ENCODE results near the gene SYNE1.
"Not testable (repeated sequence)": the region's sequence is repeated elsewhere in the genome, so short reads cannot be mapped to it uniquely, and the experiment has no call there.

Gene SYNE1

GRCh38 chr6:152531659-152532058, 105.5 kb downstream of the SYNE1 start:
- Mint-ChIP-seq H3K9me3 (no peaks in the 10 kb centered on the region), H3K4me1 (no peaks in the 10 kb centered on the region), H3K4me3 (no peak overlapping the region), H3K27ac (no peak overlapping the region), H3K27me3 (ENCODE audit: low read depth, poor library complexity) (peaks cover 4% of the 10 kb centered on the region), H3K36me3 (ENCODE audit: low read depth) (no peaks in the 10 kb centered on the region)
- no peak for DNase-seq
- no peak for TF ChIP-seq CTCF (IDR thresholded peaks at IDR 0.05)

- TF ChIP-seq CTCF (IDR thresholded peaks at IDR 0.05): no peak
- Mint-ChIP-seq H3K4me3 (no peak overlapping the region), H3K4me1 (no peaks in the 10 kb centered on the region), H3K27me3 (ENCODE audit: low read depth, poor library complexity) (peaks cover 11% of the 10 kb centered on the region), H3K36me3 (ENCODE audit: low read depth) (no peaks in the 10 kb centered on the region), H3K9me3 (no peaks in the 10 kb centered on the region), H3K27ac (no peak overlapping the region)
- no peak for DNase-seq
Observed at GRCh38 chr6:152529369-152529768, 107.8 kb downstream of the SYNE1 start.

GRCh38 chr6:152514120-152514519, 123.0 kb downstream of the SYNE1 start:
- not testable (repeated sequence) for H3K4me3 Mint-ChIP-seq; DNase-seq; H3K4me1 Mint-ChIP-seq; H3K9me3 Mint-ChIP-seq; H3K27ac Mint-ChIP-seq; H3K36me3 Mint-ChIP-seq (ENCODE audit: low read depth)
- H3K27me3 Mint-ChIP-seq (ENCODE audit: low read depth, poor library complexity): peaks cover 13% of the 10 kb centered on the region

GRCh38 chr6:152509916-152510315, 127.2 kb downstream of the SYNE1 start:
- Mint-ChIP-seq H3K9me3 (no peaks in the 10 kb centered on the region), H3K36me3 (ENCODE audit: low read depth) (no peaks in the 10 kb centered on the region), H3K4me3 (no peak overlapping the region), H3K27me3 (ENCODE audit: low read depth, poor library complexity) (peaks cover 8% of the 10 kb centered on the region), H3K27ac (no peak overlapping the region), H3K4me1 (no peaks in the 10 kb centered on the region)
- no peak for TF ChIP-seq CTCF (IDR thresholded peaks at IDR 0.05)
- no peak for DNase-seq

- no peak overlapping the region for H3K27ac Mint-ChIP-seq
- TF ChIP-seq CTCF (IDR thresholded peaks at IDR 0.05): no peak
- DNase-seq: no peak
- H3K4me1 Mint-ChIP-seq: no peaks in the 10 kb centered on the region
- peaks cover 10% of the 10 kb centered on the region for H3K27me3 Mint-ChIP-seq (ENCODE audit: low read depth, poor library complexity)
- no peaks in the 10 kb centered on the region for H3K9me3 Mint-ChIP-seq
- no peak overlapping the region for H3K4me3 Mint-ChIP-seq
- H3K36me3 Mint-ChIP-seq (ENCODE audit: low read depth): no peaks in the 10 kb centered on the region
Observed at GRCh38 chr6:152508477-152508876, 128.7 kb downstream of the SYNE1 start.

- Mint-ChIP-seq H3K4me1 (no peaks in the 10 kb centered on the region), H3K27ac (no peak overlapping the region), H3K36me3 (ENCODE audit: low read depth) (no peaks in the 10 kb centered on the region)
Observed at GRCh38 chr6:152503546-152503945, 133.6 kb downstream of the SYNE1 start.

More at GRCh38 chr6:152503546-152503945, 133.6 kb downstream of the SYNE1 start:
- Mint-ChIP-seq H3K4me3 (no peak overlapping the region), H3K9me3 (no peaks in the 10 kb centered on the region), H3K27me3 (ENCODE audit: low read depth, poor library complexity) (peaks cover 4% of the 10 kb centered on the region)
- TF ChIP-seq CTCF (IDR thresholded peaks at IDR 0.05): no peak
- DNase-seq: no peak

Data from nephron progenitor cell (in vitro differentiated cells).